Brain pericyte (primary cell): ENCODE measurements around the gene STBD1.
"Not testable (repeated sequence)": the region's sequence is repeated elsewhere in the genome, so short reads cannot be mapped to it uniquely, and the experiment has no call there.

Experiments used
- DNase-seq: peaks from one replicate; pipeline ENCODE4 v3.0.0-alpha.2; 2012; ENCODE audit warnings: low read depth, low spot score

Gene STBD1

GRCh38 chr4:76305971-76306881 is at the start of gene STBD1:
Gene STBD1 (plus strand): TSS chr4:76306733. CDS start chr4:76306770, 37 bp downstream.
- no peak for DNase-seq

GRCh38 chr4:76256968-76257367 is 49.6 kb upstream of the STBD1 start:
- DNase-seq = no peak

GRCh38 chr4:76257824-76258223 is 48.7 kb upstream of the STBD1 start:
- DNase-seq = no peak

GRCh38 chr4:76260571-76260970 is 46.0 kb upstream of the STBD1 start:
- DNase-seq = no peak

GRCh38 chr4:76265631-76266218 is 40.8 kb upstream of the STBD1 start:
- DNase-seq = no peak

GRCh38 chr4:76266627-76267026 is 39.9 kb upstream of the STBD1 start:
- DNase-seq = no peak

GRCh38 chr4:76267811-76268210 is 38.7 kb upstream of the STBD1 start:
- DNase-seq = no peak

GRCh38 chr4:76270244-76271175 is 36.0 kb upstream of the STBD1 start:
- no peak for DNase-seq

- DNase-seq = no peak
Observed at GRCh38 chr4:76271248-76271647, 35.3 kb upstream of the STBD1 start.

GRCh38 chr4:76272073-76272472 is 34.5 kb upstream of the STBD1 start:
- no peak for DNase-seq

- DNase-seq = no peak
Observed at GRCh38 chr4:76272582-76272981, 34.0 kb upstream of the STBD1 start.

GRCh38 chr4:76272999-76273398 is 33.5 kb upstream of the STBD1 start:
- no peak for DNase-seq

- no peak for DNase-seq
Observed at GRCh38 chr4:76275486-76276124, 30.9 kb upstream of the STBD1 start.

GRCh38 chr4:76276813-76277212 is 29.7 kb upstream of the STBD1 start:
- no peak for DNase-seq

GRCh38 chr4:76277667-76278066 is 28.9 kb upstream of the STBD1 start:
- DNase-seq = no peak

GRCh38 chr4:76278583-76278982 is 27.9 kb upstream of the STBD1 start:
- DNase-seq = no peak

- DNase-seq = no peak
Observed at GRCh38 chr4:76279462-76279861, 27.1 kb upstream of the STBD1 start.

- no peak for DNase-seq
Observed at GRCh38 chr4:76280488-76281441, 25.8 kb upstream of the STBD1 start.

GRCh38 chr4:76281594-76281993 is 24.9 kb upstream of the STBD1 start:
- DNase-seq = not testable (repeated sequence)

GRCh38 chr4:76282941-76283689 is 23.4 kb upstream of the STBD1 start:
- no peak for DNase-seq
